ENCODE data around the gene SRD5A1. TPM values are rescaled to one million over a fixed set of nuclear protein-coding genes. Genes with fewer than 3 reads are reported as not detected.

The SRD5A1 gene
- total and polyA plus RNA-seq, 2 of the 8 experiments (the other 6 are each of a cell fraction or from before 2014, with no cell fraction given) = 34.7 to 42.4 TPM

- no peaks in the 10 kb centered on the region for H3K23me2 ChIP-seq (ENCODE audit: low read depth, low read length)
- no peak overlapping the region for H3K18ac ChIP-seq (ENCODE audit: extremely low read depth, low read length)
- no peak overlapping the region for H3K4ac ChIP-seq (replicated peaks; ENCODE audit: insufficient read length, low read depth, low read length)
- ChIA-PET POLR2A (ENCODE audit: partially characterized antibody) (interaction anchor here (0.7 to 2.3 kb wide), 5 partner anchors 10 to 30 kb away, joined by 3 to 7 read pairs (median 3); no protein-coding TSS in a partner anchor), CTCF (ENCODE audit: partially characterized antibody) (interaction anchor here (0.7 kb wide), 1 partner anchor 141 kb away, joined by 3 read pairs; no protein-coding TSS in a partner anchor)
- peaks cover 6 to 7% of the 10 kb centered on the region in 2 experiments for H4K20me1 ChIP-seq (replicated peaks in 1 of 2; ENCODE audit: control insufficient read depth in 1 of 2, insufficient read depth in 2 of 2, low read length in 2 of 2)
- H3K9me3 ChIP-seq (ENCODE audit: insufficient read depth in 2 of 2, low read depth in 1 of 2, low read length in 1 of 2) = no peaks in the 10 kb centered on the region
- H3K9ac ChIP-seq (replicated peaks in 1 of 4; ENCODE audit: extremely low read depth in 1 of 4, low read depth in 3 of 4, low read length in 3 of 4) = no peak overlapping the region
- H2AK5ac ChIP-seq (ENCODE audit: low read depth, low read length) = no peak overlapping the region
- no peak overlapping the region for H2AFZ ChIP-seq (ENCODE audit: low read length)
- H3K79me1 ChIP-seq (ENCODE audit: low read depth, low read length) = no peaks in the 10 kb centered on the region
- no peak overlapping the region for H2BK12ac ChIP-seq (ENCODE audit: low read depth, low read length)
- WGBS, 2 experiments (ENCODE audit: extremely low coverage in 1 of 2, insufficient coverage in 1 of 2, insufficient read length in 1 of 2, insufficient replicate concordance in 2 of 2, low coverage in 1 of 2, low lambda C conversion rate in 2 of 2, missing lambda C conversion rate in 1 of 2) = 87% methylated on average over 14 of the region's 14 CpGs; no CpG with 5 or more reads in 1 of the 2 experiments
- peaks cover 27 to 61% (median 45%) of the 10 kb centered on the region in 4 experiments for H3K36me3 ChIP-seq (ENCODE audit: control insufficient read depth in 2 of 4, insufficient read depth in 4 of 4, low read length in 3 of 4)
- no peak overlapping the region for H2BK120ac ChIP-seq (replicated peaks; ENCODE audit: low read depth, low read length)
- H3K79me2 ChIP-seq (ENCODE audit: control insufficient read depth in 1 of 2, insufficient read depth in 2 of 2, low read length in 2 of 2) = no peaks in the 10 kb centered on the region
- FAIRE-seq = no peak
- DNase-seq (ENCODE audit: low read depth in 1 of 2, low spot score in 2 of 2) = no peak
- H3K23ac ChIP-seq (ENCODE audit: insufficient read length) = no peak overlapping the region
- no peak overlapping the region for H4K91ac ChIP-seq (replicated peaks; ENCODE audit: insufficient read length, low read length)
- no peak overlapping the region for H3K4me2 ChIP-seq (ENCODE audit: insufficient read depth in 1 of 2, low read depth in 2 of 2, low read length in 2 of 2)
- no peak overlapping the region for H4K8ac ChIP-seq (ENCODE audit: extremely low read depth, insufficient read depth, low read length)
- no peak overlapping the region for H3K4me3 ChIP-seq (ENCODE audit: extremely low read depth in 1 of 4, insufficient read depth in 2 of 4, low read depth in 3 of 4, low read length in 4 of 4)
- H2BK5ac ChIP-seq (ENCODE audit: low read depth, low read length) = no peak overlapping the region
- H3K14ac ChIP-seq (ENCODE audit: insufficient read length) = no peak overlapping the region
- H3K4me1 ChIP-seq (replicated peaks in 1 of 4; ENCODE audit: control insufficient read depth in 3 of 4, insufficient read depth in 4 of 4, low read length in 3 of 4) = no peaks in the 10 kb centered on the region
- H2BK20ac ChIP-seq (ENCODE audit: low read length) = no peak overlapping the region
- TF ChIP-seq JUND (IDR thresholded peaks at IDR 0.05; ENCODE audit: low read length) (no peak), POLR2AphosphoS5 (IDR thresholded peaks at IDR 0.05; ENCODE audit: low read depth, low read length) (peak; percentile 60; the same call in 1 of the 2 replicates), POLR2A (IDR thresholded peaks at IDR 0.05; ENCODE audit: control extremely low read depth in 1 of 2, low read depth in 2 of 2, low read length in 2 of 2) (peak in 1 of 2 experiments; percentile 39; a peak in 1 of 3 replicates), CBX8 (IDR thresholded peaks at IDR 0.05; ENCODE audit: borderline replicate concordance, low read depth, low read length) (no peak), EP300 (IDR thresholded peaks at IDR 0.05; ENCODE audit: borderline replicate concordance in 1 of 2, low read depth in 2 of 2, low read length in 2 of 2) (no peak)
- H3K27ac ChIP-seq (ENCODE audit: low read depth, low read length) = no peak overlapping the region
- H2BK15ac ChIP-seq (ENCODE audit: low read length) = no peak overlapping the region
- no peaks in the 10 kb centered on the region for H3K27me3 ChIP-seq (replicated peaks in 1 of 4; ENCODE audit: control insufficient read depth in 3 of 4, extremely low read depth in 1 of 4, insufficient read depth in 3 of 4, low read length in 3 of 4)
- H4K5ac ChIP-seq (ENCODE audit: insufficient read length, low read depth, low read length) = no peak overlapping the region
- no peak overlapping the region for H3K56ac ChIP-seq (replicated peaks; ENCODE audit: insufficient read length, low read depth, low read length)
These were observed 34.8 kb upstream of the SRD5A1 start for GRCh38 chr5:6598351-6598900.

Measured in H1 (cell line).